Fibroblast of lung (primary cell): ENCODE measurements around the gene MBD5. TPM values are rescaled to one million over a fixed set of nuclear protein-coding genes. Genes with fewer than 3 reads are reported as not detected.

Experiments
- DNase-seq, 2 donors: peaks; one replicate each; pipeline versions ENCODE4 v3.0.0 to v3.0.0-alpha.2; 2010; ENCODE audit warnings: low read depth in 2 of 2
- H2AFZ ChIP-seq: 2 replicates; pipeline ENCODE4 v1.5.1; 2012; ENCODE audit warnings: low read length, control low read depth, inconsistent platforms
- H3K27ac ChIP-seq: 2 replicates; pipeline ENCODE4 v1.5.1; 2011; ENCODE audit warnings: low read length, control low read depth; ENCODE audit not compliant: insufficient read depth
- H3K27me3 ChIP-seq: 2 replicates; pipeline ENCODE4 v1.5.1; 2011; ENCODE audit warnings: mild to moderate bottlenecking, low read length; ENCODE audit not compliant: control insufficient read depth, insufficient read depth
- H3K36me3 ChIP-seq: 2 replicates; pipeline ENCODE4 v1.5.1; 2011; ENCODE audit warnings: low read length; ENCODE audit not compliant: control insufficient read depth, insufficient read depth
- H3K4me1 ChIP-seq: 2 replicates; pipeline ENCODE4 v1.5.1; 2011; ENCODE audit warnings: low read length; ENCODE audit not compliant: control insufficient read depth, insufficient read depth; ENCODE audit errors: extremely low read depth
- H3K4me2 ChIP-seq: 2 replicates; pipeline ENCODE4 v1.5.1; 2011; ENCODE audit warnings: low read length, control low read depth; ENCODE audit not compliant: insufficient read depth; ENCODE audit errors: extremely low read depth
- H3K4me3 ChIP-seq, 4 experiments: fragments of 200-600 bp in 1 of 4; sonication (generic) in 1 of 4; replicated peaks in 1 of 4; 2 replicates each; pipeline ENCODE4 v1.5.1; 2011 to 2016; ENCODE audit warnings: low read length in 4 of 4, low read depth in 3 of 4, mild to moderate bottlenecking in 3 of 4, control low read depth in 2 of 4, inconsistent platforms in 1 of 4, mixed read lengths in 1 of 4; ENCODE audit not compliant: insufficient read depth in 1 of 4; ENCODE audit errors: control extremely low read depth in 1 of 4
- H3K79me2 ChIP-seq: 2 replicates; pipeline ENCODE4 v1.5.1; 2012; ENCODE audit warnings: mild to moderate bottlenecking, low read length, inconsistent platforms; ENCODE audit not compliant: control insufficient read depth, insufficient read depth
- H3K9ac ChIP-seq: 2 replicates; pipeline ENCODE4 v1.5.1; 2011; ENCODE audit warnings: mild to moderate bottlenecking, low read length, control low read depth; ENCODE audit not compliant: insufficient read depth
- H3K9me3 ChIP-seq: 2 replicates; pipeline ENCODE4 v1.5.1; 2012; ENCODE audit warnings: low read depth, low read length; ENCODE audit not compliant: control insufficient read depth, insufficient read depth
- H4K20me1 ChIP-seq: 2 replicates; pipeline ENCODE4 v1.5.1; 2011; ENCODE audit warnings: low read length; ENCODE audit not compliant: control insufficient read depth, insufficient read depth; ENCODE audit errors: extremely low read depth
- EZH2 ChIP-seq: IDR thresholded peaks from 2 replicates; pipeline ENCODE4 v1.5.1; 2012; ENCODE audit warnings: low read length, control low read depth, mild to moderate bottlenecking; ENCODE audit errors: missing control alignments
- polyA plus RNA-seq, 2 donors: library from polyadenylated mRNA; depleted of rRNA in 1 of 2; stranded (reverse) in 1 of 2; unstranded in 1 of 2; fragments of >200 nt; gene quantifications; 2 replicates each; pipeline ENCODE4 v1.2.1, GENCODE V29; 2011 to 2012; ENCODE audit warnings: missing spikeins in 1 of 2
- total RNA-seq: library from RNA; depleted of rRNA; stranded (reverse); fragments of >200 nt; gene quantifications from 2 replicates; pipeline ENCODE4 v1.2.1, GENCODE V29; 2014
- TF ChIP-seq, protein P1 (sequence below), 2 donors: IDR thresholded peaks in 1 of 2; conservative IDR thresholded peaks in 1 of 2; 1 replicate in 1 of 2; 2 replicates in 1 of 2; pipeline ENCODE4 v1.5.1; 2011 to 2012; ENCODE audit warnings: low read length in 2 of 2, control low read depth in 1 of 2, inconsistent platforms in 1 of 2, low read depth in 1 of 2, mild to moderate bottlenecking in 1 of 2

The MBD5 gene
- total and polyA plus RNA-seq, 2 donors (not counting 1 experiment from before 2014, with no cell fraction given) = 26.1 to 32.4 TPM

- H3K79me2 ChIP-seq = no peaks in the 10 kb centered on the region
- H3K36me3 ChIP-seq = no peaks in the 10 kb centered on the region
- no peak for DNase-seq
- H4K20me1 ChIP-seq = no peaks in the 10 kb centered on the region
- H2AFZ ChIP-seq = no peak overlapping the region
- no peak overlapping the region for H3K4me2 ChIP-seq
- H3K9me3 ChIP-seq = no peaks in the 10 kb centered on the region
- no peak overlapping the region for H3K27ac ChIP-seq
- H3K9ac ChIP-seq = no peak overlapping the region
- H3K4me1 ChIP-seq = no peaks in the 10 kb centered on the region
- H3K27me3 ChIP-seq = no peaks in the 10 kb centered on the region
- H3K4me3 ChIP-seq = no peak overlapping the region
- TF ChIP-seq, protein P1, sequence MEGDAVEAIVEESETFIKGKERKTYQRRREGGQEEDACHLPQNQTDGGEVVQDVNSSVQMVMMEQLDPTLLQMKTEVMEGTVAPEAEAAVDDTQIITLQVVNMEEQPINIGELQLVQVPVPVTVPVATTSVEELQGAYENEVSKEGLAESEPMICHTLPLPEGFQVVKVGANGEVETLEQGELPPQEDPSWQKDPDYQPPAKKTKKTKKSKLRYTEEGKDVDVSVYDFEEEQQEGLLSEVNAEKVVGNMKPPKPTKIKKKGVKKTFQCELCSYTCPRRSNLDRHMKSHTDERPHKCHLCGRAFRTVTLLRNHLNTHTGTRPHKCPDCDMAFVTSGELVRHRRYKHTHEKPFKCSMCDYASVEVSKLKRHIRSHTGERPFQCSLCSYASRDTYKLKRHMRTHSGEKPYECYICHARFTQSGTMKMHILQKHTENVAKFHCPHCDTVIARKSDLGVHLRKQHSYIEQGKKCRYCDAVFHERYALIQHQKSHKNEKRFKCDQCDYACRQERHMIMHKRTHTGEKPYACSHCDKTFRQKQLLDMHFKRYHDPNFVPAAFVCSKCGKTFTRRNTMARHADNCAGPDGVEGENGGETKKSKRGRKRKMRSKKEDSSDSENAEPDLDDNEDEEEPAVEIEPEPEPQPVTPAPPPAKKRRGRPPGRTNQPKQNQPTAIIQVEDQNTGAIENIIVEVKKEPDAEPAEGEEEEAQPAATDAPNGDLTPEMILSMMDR (conservative IDR thresholded peaks at IDR 0.05 in 1 of 2, IDR thresholded peaks at IDR 0.05 in 1 of 2; ENCODE audit: low read depth in 1 of 2, low read length in 2 of 2) = no peak
- no peak for TF ChIP-seq EZH2
These were observed 141.1 kb downstream of the MBD5 start for GRCh38 chr2:148161909-148162435.

DNA sequence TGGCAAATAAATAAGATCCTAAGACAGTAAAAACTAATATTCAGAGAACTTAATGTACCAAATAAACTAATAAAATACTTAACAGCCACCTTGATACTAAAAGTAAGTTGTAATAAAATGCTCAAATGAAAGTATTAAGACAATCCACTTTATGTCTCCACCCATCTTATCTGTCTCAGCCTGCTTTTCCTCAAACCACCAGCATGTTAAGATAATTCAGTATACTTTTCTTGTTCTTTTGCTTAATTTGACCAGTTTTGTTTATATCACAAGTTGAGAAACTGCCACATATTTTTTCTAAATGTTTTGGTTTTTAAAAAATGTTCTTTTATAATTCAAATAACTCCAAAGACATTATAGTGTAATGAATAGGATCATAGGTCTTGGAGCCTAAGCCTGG is 142.0 kb downstream of the MBD5 start:
- Histone ChIP-seq H2AFZ (no peak overlapping the region), H4K20me1 (no peaks in the 10 kb centered on the region), H3K79me2 (no peaks in the 10 kb centered on the region), H3K36me3 (no peaks in the 10 kb centered on the region), H3K4me2 (no peak overlapping the region), H3K4me3 (no peak overlapping the region), H3K9ac (no peak overlapping the region), H3K4me1 (no peaks in the 10 kb centered on the region), H3K27me3 (no peaks in the 10 kb centered on the region), H3K9me3 (no peaks in the 10 kb centered on the region), H3K27ac (no peak overlapping the region)
- DNase-seq = no peak
- TF ChIP-seq, protein P1 (conservative IDR thresholded peaks at IDR 0.05 in 1 of 2, IDR thresholded peaks at IDR 0.05 in 1 of 2; ENCODE audit: low read depth in 1 of 2, low read length in 2 of 2) = no peak

GRCh38 chr2:148165975-148166374 is 145.1 kb downstream of the MBD5 start:
- H3K9me3 ChIP-seq = no peaks in the 10 kb centered on the region
- no peaks in the 10 kb centered on the region for H3K27me3 ChIP-seq
- no peaks in the 10 kb centered on the region for H3K4me1 ChIP-seq
- no peak overlapping the region for H2AFZ ChIP-seq
- H3K27ac ChIP-seq = no peak overlapping the region
- no peak overlapping the region for H3K4me3 ChIP-seq
- no peaks in the 10 kb centered on the region for H3K36me3 ChIP-seq
- H3K79me2 ChIP-seq = no peaks in the 10 kb centered on the region
- no peak for TF ChIP-seq EZH2
- TF ChIP-seq, protein P1 (conservative IDR thresholded peaks at IDR 0.05 in 1 of 2, IDR thresholded peaks at IDR 0.05 in 1 of 2; ENCODE audit: low read depth in 1 of 2, low read length in 2 of 2) = no peak
- no peak overlapping the region for H3K9ac ChIP-seq
- no peaks in the 10 kb centered on the region for H4K20me1 ChIP-seq
- H3K4me2 ChIP-seq = no peak overlapping the region
- DNase-seq = no peak
